Posterior cingulate gyrus (tissue), 11 donors: ENCODE data around the gene TPRG1.

ENCODE experiments used
- DNase-seq, 10 donors: peaks; one replicate each; pipeline versions ENCODE4 v3.0.0 to v3.0.0-alpha.2; 2020 to 2021; ENCODE audit warnings: mixed read lengths in 3 of 10
- intact Hi-C: fragments of 100-400 bp; cut with DNase I; formaldehyde crosslinking; loops from one replicate; pipeline ENCODE4 v1.15.1; 2023

The TPRG1 gene

DNA sequence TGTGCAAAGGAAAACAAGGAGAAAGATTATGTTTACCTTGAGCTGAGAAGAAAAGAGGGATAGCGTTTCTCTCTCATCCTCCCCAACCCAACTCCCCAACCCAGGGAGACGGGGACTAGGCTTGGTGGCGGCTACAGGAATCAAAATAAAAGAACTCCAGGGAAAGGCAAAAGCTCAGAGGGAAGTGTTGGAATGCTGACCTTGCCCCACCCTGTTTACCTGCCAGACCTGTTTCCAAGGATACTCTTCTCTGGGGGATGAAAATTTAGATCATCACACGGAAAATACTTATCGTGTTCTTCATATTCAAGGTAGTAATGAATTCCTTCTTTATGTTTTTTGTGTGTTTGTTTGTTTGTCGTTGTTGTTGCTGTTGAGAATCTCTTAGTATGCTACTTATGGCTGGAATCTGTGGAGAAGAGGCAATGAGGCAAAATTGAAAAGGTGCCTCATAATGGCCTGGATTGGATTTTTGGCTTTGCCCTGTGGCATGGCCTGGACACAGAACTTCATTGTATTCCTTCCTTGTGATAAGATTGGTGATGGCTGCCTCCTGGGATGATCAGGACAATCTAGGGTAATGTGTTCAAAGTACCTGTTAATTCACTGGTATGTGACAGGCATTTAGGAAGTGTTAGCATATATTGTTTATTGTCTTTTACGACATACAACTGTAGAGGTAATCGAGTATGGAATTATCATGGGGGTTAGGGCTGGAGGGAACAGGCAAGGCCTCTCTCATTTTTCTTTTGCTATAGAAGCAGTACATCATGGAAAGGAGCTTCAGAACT is 11.1 kb upstream of the TPRG1 start:
- intact Hi-C loops: no loop called here
- no peak for DNase-seq

DNA sequence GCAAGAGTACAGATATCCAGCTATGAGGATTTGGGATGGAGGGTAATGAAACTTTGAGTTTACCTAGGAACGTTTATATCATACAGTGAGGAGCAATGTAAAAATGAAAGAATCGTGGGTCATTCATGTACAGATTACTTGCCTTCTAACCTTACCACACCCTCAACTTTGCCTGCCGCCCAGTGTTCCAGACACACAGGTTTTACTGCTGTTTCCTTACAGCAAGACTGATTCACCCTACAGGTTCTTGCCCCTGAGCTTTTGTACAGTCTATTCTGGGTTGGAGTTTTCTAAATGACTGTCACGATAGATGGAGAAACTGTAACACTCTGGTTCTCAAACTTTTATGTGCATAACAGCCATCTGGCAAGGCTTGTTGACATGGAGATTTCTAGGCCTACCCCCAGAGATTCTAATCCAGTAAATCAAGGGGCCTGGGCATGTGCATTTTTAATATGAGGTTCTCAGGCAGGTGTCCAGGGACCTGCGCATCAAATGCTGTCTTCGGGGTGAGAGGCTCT is 6.6 kb upstream of the TPRG1 start:
- no peak for DNase-seq
- intact Hi-C loops: no loop called here

DNA sequence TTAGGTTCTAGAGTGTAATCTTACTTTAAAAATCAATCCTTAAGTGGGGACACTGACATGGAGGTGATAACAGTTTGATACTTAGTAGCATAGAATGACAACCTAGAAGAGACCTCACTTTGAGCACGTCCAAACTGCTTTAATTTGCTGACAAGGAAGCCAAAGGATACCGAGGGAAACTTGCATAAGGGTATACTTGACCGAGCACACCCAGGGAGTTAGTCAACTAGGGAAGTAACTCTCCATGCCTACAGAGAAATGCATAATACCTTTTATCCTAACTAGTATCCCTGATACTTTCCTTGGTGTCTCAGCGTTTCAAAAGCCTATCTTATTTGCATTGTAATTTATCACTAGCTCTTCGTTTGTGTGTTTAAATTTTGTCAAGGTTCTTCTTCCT is 5.5 kb upstream of the TPRG1 start:
- DNase-seq: no peak
- intact Hi-C loops: no loop called here

DNA sequence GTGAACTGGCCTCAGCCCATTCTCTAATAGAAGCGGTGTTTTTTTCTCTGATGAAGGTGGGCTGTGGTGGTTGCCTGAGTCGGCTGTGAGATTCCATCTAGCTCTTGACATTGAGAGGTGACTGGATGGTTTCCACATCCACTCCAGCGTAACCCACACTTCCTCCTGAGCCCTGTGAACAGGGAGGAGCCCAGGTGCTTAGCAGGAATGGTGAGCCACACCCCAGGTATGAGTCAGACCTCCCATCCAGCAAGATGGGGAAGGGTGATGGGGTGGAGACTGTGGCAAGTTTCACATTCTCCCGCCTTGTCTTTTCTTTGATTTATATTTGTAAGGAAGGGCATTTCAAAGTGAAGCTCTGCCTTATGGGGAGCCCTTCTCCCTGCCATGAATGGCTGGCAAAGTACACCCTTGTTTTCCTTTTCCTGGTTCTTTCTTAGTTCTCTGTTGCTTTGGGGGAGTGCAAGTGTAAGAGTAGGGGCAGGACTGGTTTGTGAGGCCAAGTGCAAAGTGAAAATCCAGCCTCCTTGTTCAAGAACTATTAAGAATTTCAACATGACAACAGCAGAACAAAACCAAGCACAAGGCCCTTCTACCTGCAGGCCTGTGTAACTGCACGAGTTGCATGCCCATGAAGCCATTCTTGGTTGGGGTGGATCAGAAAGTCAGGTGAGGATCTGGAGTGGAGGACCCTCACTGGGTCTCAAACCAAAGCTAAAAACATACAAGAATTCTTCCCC is 4.6 kb upstream of the TPRG1 start:
- intact Hi-C loops: no loop called here

DNA sequence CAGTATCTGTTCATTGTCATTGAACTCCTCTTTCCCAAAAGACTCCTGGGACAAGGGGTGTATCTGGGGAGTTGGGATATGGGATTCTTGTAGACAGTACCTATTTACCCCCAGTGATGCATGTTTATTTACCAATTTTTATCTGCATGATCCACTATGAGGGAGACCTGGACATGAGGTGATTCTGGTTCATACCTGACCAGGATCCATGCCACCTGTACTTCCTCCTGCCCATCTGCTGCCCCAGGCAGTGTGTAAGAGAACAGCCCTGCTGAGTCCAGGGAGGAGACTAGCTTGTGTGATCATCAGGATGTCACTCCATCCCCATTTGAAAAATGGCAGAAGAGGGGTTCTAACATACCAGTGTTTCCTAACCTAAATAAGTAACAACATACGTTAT is 3.1 kb upstream of the TPRG1 start:
- DNase-seq: no peak
- intact Hi-C loops: no loop called here

More for the DNA sequence above, 4.6 kb upstream of the TPRG1 start:
- no peak for DNase-seq

DNA sequence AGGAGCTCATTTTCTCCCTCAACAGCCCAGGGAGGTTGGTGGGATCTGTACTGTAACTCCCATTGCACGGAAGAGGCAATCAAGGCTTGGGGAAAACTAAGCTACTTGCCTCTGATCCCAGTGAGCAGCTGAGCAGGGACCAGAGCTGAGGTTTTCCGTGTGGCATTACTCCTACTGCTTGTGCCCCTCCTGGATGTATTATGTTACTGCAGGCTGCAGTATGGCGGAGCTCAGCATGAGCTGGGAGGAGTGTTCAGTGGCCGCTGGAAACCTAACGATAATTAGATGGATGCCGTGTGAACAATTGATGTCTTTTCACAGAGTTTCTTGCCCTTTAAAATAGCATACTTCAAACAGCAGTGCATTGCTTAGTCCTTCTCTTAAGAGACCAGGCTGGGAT is 2.0 kb upstream of the TPRG1 start:
- intact Hi-C loops: no loop called here
- no peak for DNase-seq

DNA sequence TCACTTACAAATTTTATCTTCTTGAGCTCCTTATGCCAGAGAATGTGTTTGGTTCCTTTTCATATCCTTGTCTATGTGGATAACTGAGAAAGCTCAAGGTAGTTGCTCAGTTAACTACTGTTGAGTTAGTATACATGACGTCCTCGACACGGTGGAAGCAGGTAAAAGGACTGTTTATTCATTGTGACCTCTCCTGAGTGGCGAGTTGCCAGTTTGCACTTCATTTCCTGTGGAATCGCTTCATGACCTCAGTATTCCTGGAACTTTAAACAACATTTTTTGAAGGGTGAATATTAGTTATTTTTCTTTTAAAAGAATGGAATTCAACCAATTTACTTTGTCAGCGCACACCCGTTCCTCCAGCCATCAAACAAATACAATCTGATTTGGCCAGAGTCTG is 1.2 kb upstream of the TPRG1 start:
- no peak for DNase-seq

DNA sequence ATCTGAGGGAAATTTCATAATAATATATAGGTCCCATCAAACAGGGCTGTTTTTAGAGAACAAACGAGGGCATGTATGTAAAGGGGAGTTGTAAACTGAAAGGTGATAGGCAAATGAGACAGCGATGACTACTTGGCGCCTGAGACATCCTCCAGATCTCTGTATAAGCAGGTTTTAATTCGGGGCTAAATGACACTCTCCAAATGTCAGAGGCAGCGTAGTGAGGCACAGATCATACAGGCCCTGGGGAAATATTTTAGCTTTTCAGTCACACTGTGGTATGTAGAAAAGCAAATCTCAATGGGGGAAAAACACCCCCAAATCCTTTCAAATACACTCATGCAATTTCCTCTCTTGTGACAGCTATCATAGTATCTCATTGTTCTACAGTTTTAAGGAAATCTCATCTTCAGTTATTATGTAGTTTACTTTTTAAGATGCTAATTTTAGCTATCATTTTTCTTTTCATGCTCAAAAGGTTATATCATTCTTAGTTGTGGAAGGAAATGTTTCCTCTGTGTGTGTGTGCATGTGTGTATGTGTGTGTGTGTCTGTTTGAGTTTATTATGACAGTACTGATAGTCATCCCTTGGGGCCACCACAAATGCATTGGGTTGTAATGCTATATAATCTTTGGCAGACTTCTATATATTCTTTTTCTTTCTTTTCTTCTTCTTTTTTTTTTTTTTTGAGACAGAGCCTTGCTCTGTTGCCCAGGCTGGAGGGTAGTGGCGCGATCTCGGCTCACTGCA is 1.1 kb downstream of the TPRG1 start:
- intact Hi-C loops: no loop called here
- no peak for DNase-seq

More for the DNA sequence above, 1.2 kb upstream of the TPRG1 start:
- intact Hi-C loops: no loop called here

DNA sequence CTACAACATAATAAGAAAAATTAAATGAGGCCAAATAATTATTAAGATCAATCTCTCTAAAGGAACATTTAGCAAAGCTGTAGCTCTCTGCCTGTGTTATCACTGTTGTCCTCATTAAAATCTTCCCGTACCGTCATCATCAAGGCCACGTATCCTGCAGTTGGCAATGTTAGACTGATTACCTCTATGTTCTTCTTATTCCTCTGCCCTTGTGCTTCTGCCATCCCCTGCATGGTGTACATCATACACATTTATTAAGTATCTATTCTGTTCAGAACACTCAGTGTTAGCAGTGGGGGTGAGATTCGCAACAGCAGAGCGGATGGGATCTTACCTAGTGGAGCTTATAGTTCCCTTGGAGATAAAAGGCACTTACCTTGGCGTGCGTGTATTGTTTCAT is 12.8 kb downstream of the TPRG1 start:
- intact Hi-C loops: no loop called here
- no peak for DNase-seq

DNA sequence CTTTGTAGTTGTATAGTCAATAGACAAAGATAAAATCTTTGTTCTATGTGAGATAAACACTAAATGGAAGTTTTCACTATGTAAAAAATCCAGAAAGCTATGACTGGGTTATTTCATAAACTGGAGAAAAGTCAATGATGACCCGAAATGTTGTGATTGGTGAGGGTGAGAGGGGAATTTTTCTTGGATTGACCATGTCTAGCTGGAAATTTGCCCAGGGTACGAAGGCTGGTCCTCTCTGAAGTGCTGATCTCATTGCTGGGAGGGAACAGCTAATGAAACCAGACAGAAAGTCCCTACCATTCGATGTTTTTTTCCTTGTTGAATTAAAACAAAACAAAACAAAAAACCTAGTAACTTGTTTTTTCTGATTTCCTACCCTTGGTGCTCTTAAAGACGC is 14.3 kb downstream of the TPRG1 start:
- DNase-seq: no peak
- intact Hi-C loops: no loop called here

DNA sequence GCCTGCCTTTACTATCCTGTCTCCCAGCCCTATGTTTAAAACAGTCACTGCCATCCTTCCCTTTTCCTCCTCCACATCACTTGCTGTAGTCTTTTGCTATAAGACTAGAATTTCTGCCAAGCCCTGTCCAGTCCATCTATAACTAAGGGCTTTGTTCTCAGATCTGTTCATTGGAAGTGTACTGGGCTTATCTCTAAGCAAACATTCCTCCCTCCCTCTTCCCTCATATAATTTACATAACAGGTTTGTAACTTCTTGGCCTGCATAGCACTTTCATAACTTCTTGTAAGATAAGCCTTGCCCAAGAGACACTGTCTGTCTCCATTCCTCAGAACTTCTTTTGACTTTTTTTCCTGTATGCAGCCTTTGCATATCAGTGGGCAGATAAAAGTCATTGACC is 16.7 kb downstream of the TPRG1 start:
- intact Hi-C loops: no loop called here
- no peak for DNase-seq

DNA sequence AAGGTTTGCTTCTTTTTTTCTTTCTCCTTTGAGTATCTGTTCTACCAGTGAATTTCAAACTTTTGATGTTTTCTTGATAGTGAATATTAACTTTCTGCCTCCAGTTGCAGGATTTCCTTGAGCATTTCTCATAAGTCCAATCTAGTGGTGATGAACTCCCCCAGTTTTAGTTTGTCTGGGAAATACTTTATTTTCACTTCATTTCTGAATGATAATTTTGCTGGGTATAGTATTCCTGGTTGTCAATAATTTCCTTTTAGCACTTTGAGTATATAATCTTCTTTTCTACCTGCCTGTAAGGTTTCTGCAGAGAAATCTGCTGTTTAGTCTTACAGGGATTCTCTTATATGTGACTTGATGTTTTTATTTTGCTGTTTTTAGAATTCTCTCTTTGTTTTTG is 21.0 kb downstream of the TPRG1 start:
- intact Hi-C loops: no loop called here

DNA sequence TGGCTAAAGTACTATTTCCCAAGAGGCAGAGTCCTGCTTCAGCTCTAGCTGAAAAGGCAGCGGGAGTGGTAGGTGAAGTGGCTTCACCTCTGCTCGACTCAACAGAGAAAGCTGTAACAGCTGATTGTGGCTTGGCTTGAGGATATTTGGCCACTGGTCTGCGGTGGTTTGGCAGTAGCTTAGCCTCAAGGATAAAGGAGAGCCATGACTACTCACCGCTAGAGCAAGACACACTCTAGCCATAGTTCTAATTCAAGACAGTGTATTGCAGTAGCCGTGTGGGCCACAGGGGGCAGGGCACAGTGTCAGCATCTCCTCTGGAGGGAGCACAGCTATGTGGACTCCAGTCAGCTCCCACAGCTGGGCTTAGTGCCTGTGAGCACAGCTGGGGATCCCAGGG is 23.5 kb downstream of the TPRG1 start:
- intact Hi-C loops: no loop called here
- DNase-seq: peak in 1 of 10 donors; percentile 52

More for the DNA sequence above, 21.0 kb downstream of the TPRG1 start:
- DNase-seq: no peak

DNA sequence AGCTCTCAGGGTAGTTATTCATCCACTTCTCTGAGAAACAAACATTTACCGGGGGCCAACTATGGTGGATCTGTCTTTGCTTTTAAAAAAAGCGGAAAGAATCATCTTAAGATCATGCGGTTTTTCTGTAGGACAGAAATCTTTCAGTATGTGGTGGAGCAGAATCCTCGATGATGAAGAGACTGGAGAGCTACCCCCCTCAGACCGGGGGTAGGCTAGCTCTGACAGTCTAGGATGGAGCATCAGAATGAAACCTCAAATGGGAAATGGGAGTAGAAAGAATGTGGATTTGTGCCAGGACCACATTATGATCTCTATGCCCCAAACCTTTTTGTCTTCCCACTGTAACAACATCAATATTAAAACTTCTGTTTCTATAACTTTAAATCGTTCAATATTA is 30.3 kb downstream of the TPRG1 start:
- intact Hi-C loops: no loop called here
- DNase-seq: no peak

DNA sequence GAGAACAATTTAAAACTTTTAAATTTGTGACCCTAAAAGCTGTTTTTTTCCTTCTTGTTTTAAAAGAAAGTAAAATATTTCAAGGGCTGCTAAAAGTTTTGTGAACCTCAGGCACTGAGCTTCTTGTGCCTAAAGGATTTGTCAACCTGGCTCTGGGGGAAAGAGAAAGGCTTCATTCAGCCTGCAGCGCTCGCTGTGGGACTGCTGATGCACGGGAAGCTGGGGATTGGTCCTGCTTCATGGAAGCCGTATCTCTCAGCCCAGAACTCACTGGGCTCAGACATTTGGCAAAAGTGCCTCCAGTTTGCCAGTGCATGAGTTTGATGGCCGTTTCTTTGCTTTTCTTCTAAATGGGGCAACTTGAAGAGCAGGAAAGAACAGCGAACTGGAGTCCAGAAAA is 30.8 kb downstream of the TPRG1 start:
- intact Hi-C loops: no loop called here
- peak in 3 of 10 donors; percentile 15 to 58 (median 19) for DNase-seq

DNA sequence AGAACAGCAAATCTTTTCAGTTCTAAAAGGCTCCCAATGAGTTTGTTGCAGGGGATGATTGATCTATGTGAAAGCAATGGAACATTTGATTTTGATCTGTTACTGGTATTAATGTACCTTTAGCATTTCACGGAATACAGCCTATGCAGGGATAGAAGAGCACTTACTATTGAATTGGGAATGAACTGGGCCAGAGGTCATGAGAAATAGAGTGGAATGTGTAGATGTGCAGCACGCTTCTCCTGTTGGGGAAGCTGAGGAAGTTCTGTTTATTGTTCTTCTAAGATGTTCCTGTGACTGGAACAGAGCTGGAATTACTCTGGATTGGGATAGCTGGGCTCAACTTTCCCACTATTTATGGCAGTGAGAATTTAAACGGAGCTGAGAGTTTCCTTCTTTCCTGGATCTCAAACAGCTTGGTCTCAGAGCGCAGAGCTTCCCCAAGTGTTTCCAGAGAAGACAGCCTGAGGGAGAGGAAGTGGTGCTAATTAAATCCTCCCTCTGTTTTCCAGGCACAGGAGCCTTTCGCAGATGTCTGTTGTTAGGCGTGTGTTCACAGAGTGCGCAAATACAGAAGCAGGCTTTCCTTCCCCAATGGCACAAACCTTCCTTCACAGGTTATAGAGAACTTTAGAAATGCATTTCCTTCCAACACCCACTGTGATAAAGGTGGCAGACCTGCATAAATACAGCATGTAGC is 32.5 kb downstream of the TPRG1 start:
- intact Hi-C loops: no loop called here
- peak in 3 of 10 donors; percentile 4 to 60 (median 10) for DNase-seq

DNA sequence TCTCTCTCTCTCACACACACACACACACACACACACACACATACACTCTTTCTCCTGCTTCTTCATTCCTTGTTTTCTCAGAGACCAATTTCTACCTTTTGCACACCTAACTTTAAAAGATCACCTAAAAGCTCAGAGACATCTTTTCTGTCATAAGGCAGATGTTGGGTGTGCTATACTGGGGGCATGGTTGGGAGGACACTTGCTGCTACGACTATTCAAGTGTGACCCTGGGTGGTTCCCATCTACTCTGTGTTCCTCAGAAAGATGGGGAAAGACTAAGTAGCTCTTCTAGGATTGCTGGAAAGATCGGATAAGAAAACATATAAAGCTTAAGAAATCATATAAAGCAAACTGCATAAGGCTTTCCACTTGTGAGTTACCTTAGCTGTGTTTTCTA is 33.2 kb downstream of the TPRG1 start:
- intact Hi-C loops: no loop called here
- no peak for DNase-seq

DNA sequence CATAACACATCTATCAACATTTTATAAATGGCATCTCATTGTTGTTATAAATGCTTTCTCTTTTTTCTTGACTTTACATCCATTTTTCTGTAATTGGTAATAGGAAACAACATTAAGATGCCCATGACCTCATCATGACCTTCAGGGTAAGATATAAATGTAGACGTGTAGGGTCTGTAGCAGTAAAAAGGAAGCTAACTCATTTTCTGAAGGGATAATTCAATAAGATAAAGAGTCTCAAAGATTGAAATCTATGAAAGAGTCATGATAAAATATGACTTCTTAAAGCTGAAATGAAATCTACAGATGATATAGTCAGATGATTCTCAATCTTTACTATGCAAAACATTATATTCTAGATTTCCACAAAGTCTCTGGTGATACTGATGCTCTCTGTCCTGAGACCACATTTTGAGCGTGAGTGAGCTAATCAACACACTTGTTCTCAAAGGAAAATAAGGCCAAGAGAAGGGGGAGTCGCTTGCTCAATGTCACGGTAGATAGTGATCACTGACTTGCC is 38.5 kb downstream of the TPRG1 start:
- intact Hi-C loops: no loop called here

DNA sequence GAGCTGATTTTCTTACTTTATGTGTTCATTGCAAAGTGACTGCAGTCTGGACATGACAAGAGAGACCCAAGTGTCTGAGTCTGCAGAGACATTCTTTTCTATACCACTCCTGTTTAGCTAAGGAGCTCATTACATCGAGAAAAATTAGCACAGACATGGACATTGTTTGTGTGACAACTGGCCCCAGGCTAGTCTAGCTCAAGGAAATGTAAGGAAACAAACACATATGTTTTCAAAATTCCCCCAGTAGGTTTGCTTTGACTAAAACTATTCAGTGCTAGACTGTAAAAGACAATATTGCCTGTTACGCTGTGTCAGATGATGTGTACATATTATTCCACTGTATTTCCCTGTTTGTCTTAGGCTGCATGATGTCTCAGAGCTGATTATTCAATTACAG is 40.9 kb downstream of the TPRG1 start:
- intact Hi-C loops: no loop called here

More for the DNA sequence above, 38.5 kb downstream of the TPRG1 start:
- DNase-seq: no peak

DNA sequence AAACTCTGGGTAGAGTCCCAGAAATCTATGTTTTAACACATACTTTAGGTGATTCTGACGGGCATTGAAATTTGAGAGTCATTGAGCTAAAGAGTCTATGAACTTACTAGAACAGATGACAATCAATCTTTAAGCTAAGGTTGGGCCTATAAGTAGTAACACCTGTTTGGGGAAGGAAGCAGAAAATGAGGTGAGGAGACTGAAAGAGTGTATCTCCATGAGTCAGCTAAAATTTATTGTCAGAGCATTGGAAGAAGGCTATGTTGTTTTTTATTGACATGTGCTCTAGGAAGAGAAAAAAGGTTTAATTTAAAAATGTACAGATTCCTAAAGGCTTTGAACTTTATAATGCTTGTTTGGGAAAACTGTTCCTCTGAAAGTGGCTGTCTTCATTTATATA is 42.9 kb downstream of the TPRG1 start:
- DNase-seq: no peak
- intact Hi-C loops: no loop called here

More for the DNA sequence above, 40.9 kb downstream of the TPRG1 start:
- DNase-seq: no peak
